ENCODE data around the gene TRIM17.

TRIM17 gene

DNA sequence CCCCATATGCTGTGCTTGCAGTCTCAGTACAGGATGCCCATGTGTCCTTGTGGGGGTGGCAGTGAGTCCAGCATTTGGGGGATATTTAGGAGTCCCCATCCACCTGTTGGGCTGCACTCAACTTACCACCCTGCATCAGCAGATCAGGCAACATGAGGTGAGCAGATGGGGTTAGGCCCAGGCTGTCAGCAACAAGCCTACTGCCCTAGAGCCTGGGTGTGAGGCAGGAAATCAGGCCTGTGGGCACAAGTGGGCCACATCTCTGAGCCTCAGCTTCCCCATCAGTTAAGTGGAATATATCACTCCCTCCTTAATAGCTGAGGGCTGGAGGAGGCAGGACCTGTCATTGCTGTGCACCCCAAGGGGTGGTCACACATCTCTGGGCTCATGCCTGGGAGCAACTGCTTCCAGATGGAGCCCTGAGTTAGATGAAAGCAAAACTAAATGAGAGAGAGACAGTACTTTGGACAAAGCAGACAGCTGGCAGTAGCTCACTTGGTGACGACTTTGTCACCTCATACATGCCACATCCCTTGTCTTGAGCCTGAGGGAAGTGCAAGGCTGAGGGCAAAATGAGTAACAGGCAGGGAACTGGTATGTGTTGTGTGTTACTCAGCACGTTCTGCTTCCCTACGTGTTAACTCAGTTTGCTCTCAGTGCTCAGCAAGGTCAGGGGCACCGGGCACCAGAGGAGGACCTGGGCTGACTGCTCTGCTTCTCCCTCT is 58.5 kb downstream of the TRIM17 start:
- no peak for DNase-seq (ENCODE audit: low read depth in 1 of 2, low spot score in 1 of 2)
